HG03045 (cell line): ENCODE results near the gene S100A9.

Source experiments
- ATAC-seq: cut with Tn5 transposase; IDR thresholded peaks from one replicate; pipeline ENCODE4 v1.9.1; 2021; ENCODE audit warnings: mild to moderate bottlenecking, moderate library complexity; ENCODE audit not compliant: unreplicated experiment

S100A9 gene

GRCh38 chr1:153386500-153386901, 28.8 kb downstream of the S100A9 start:
- no peak for ATAC-seq

GRCh38 chr1:153387001-153387400, 29.3 kb downstream of the S100A9 start:
- ATAC-seq: no peak

GRCh38 chr1:153387785-153388184, 30.1 kb downstream of the S100A9 start:
- no peak for ATAC-seq

GRCh38 chr1:153389401-153389800, 31.7 kb downstream of the S100A9 start:
- no peak for ATAC-seq

GRCh38 chr1:153389973-153390879, 32.6 kb downstream of the S100A9 start:
- ATAC-seq: no peak

GRCh38 chr1:153390938-153391710, 33.5 kb downstream of the S100A9 start, which contains the start of gene S100A8:
S100A8 (minus strand) TSS chr1:153391073; CDS start chr1:153390535, 538 bp downstream.
- ATAC-seq: no peak

- no peak for ATAC-seq
Observed at GRCh38 chr1:153392258-153392657, 34.6 kb downstream of the S100A9 start.

- ATAC-seq: no peak
Observed at GRCh38 chr1:153392822-153393221, 35.2 kb downstream of the S100A9 start.

GRCh38 chr1:153393926-153394325, 36.3 kb downstream of the S100A9 start:
- ATAC-seq: no peak

GRCh38 chr1:153394391-153394790, 36.7 kb downstream of the S100A9 start:
- ATAC-seq: no peak

GRCh38 chr1:153395136-153395685, 37.6 kb downstream of the S100A9 start:
- ATAC-seq: no peak

GRCh38 chr1:153395776-153396175, 38.1 kb downstream of the S100A9 start:
- ATAC-seq: no peak

GRCh38 chr1:153396461-153396860, 38.8 kb downstream of the S100A9 start:
- no peak for ATAC-seq

GRCh38 chr1:153397051-153397923, 39.6 kb downstream of the S100A9 start:
- ATAC-seq: no peak

GRCh38 chr1:153397924-153398651, 40.4 kb downstream of the S100A9 start:
- ATAC-seq: no peak

GRCh38 chr1:153399401-153400055, 41.9 kb downstream of the S100A9 start:
- ATAC-seq: no peak

GRCh38 chr1:153400244-153400643, 42.6 kb downstream of the S100A9 start:
- ATAC-seq: no peak

- ATAC-seq: no peak
Observed at GRCh38 chr1:153401461-153401860, 43.8 kb downstream of the S100A9 start.

GRCh38 chr1:153402226-153402625, 44.6 kb downstream of the S100A9 start:
- ATAC-seq: no peak
